Stimulated activated CD8-positive, alpha-beta memory T cell treated with anti-CD3 and anti-CD28 coated beads, Interleukin-12 subunit alpha, Interleukin-12 subunit beta, amount 100 ng/mL, for 1 hour (primary cell): ENCODE results near the gene C2orf69.
"Not testable (repeated sequence)": the region's sequence is repeated elsewhere in the genome, so short reads cannot be mapped to it uniquely, and the experiment has no call there.

Source experiments
- DNase-seq: peaks from one replicate; pipeline ENCODE4 v3.0.0-alpha.2; 2020; ENCODE audit warnings: low read depth

C2orf69 gene, protein sequence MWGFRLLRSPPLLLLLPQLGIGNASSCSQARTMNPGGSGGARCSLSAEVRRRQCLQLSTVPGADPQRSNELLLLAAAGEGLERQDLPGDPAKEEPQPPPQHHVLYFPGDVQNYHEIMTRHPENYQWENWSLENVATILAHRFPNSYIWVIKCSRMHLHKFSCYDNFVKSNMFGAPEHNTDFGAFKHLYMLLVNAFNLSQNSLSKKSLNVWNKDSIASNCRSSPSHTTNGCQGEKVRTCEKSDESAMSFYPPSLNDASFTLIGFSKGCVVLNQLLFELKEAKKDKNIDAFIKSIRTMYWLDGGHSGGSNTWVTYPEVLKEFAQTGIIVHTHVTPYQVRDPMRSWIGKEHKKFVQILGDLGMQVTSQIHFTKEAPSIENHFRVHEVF

GRCh38 chr2:199911052-199911876 is at the start of gene C2orf69:
TSS of gene C2orf69 (plus strand) at chr2:199911293. CDS start at chr2:199911439, 146 bp downstream.
- peak; percentile 85 for DNase-seq

DNA sequence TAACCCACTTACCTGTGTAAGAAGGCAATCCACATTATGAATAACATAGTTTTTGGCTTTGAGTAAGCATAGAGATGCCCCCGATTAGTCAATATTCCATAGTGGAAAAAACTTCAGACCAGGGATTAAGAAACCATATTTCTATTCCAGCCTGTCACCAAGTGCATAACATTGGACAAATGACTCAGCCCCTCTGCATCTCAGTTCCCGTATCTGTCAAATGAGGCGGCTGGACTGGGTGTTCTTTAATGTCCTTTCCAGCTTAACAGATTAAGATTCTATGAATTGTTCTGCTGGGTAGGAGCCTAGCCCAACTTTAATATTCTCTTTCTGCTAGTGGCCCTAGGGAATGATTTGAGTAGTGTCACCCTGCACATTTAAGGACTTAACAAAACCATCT is 48.3 kb upstream of the C2orf69 start:
- no peak for DNase-seq

GRCh38 chr2:199865905-199866304 is 45.2 kb upstream of the C2orf69 start:
- DNase-seq: no peak

GRCh38 chr2:199868431-199869226 is 42.5 kb upstream of the C2orf69 start:
- DNase-seq: no peak

- DNase-seq: no peak
Observed at GRCh38 chr2:199869227-199869541, 41.9 kb upstream of the C2orf69 start.

GRCh38 chr2:199869653-199870052 is 41.4 kb upstream of the C2orf69 start:
- DNase-seq: no peak

- no peak for DNase-seq
Observed at GRCh38 chr2:199870581-199870980, 40.5 kb upstream of the C2orf69 start.

DNA sequence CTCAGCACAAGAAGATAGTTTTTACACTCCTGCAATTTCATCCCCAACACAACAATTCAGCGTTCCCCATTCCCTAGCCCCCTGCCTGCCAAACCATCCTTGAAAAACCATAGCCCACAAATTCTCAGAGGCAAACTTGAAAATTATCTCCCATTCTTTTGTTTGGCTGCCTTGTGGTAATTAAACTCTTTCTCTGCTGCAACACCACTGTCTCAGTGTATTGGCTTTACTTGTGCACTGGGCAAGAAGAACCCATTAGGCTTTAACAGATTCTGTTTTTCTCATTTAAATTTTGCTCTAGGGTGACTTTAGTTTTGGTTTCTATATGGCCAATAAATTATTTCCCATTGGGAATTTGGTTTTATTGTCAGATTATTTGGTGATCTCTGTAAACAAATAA is 36.9 kb upstream of the C2orf69 start:
- DNase-seq: no peak

DNA sequence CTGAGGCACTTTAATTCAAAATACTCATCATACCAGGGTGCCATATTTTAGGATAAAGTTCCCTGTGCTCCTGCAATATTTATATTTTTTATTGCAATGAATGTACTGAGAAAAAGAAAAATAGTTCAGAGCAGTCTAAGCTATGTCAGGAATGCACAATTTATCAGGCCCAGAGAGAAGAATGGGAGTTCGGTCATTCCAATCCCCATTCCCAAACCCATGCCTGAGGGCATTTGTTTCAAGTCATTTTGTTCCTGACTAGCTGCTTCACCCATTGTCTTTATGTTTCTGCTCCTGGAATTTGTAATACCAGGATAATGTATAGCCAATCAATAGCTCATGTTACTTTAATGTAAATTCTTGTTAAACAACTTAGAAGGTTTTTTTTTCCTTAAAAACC is 35.7 kb upstream of the C2orf69 start:
- DNase-seq: no peak

DNA sequence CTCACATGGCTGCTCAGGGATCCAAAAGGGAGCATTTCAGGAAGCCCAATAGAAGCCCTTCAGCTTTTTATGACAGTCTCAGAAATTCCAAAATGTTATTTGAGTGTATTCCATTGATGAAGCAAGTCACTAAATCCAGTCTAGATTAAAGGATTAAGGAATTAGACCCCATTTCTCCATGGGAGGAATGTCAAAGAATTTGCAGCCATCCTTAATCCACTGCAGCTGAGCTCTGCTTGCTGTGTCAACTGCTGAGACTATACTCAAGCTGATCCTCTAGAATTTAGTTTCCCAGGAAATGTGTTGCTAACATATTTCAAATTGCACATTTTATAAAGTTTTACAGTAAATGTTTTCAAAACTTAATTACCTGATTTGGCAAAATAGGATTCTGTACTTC is 28.4 kb upstream of the C2orf69 start:
- DNase-seq: no peak

DNA sequence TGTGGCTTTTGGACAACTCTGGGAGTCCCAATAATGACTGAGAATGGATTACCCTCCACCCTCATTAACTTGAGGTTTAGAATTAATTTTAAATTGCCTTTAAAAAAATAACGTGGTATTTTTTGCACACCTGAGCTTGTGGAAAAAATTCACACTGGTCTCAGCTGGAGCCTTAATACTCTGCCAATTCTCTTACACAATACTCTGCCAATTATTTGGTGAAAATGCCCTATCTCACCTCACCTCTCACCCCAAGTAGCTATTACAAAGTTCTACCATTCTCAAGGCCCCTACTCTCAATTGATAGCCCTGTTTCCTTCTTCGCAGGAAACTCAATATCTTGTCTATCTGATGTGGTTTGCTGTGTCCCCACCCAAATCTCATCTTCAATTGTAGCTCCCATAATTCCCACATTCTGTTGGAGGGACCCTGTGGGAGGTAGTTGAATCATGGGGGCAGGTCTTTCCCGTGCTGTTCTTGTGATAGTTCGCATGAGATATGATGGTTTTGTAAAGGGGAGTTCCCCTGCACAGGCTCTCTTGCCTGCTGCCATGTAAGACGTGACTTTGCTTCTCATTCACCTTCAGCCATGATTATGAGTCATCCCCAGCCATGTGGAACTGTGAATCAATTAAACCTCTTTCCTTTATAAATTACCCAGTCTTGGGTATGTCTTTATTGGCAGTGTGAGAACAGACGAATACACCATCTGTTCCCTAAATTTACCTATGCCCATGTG is 27.4 kb upstream of the C2orf69 start:
- DNase-seq: no peak

DNA sequence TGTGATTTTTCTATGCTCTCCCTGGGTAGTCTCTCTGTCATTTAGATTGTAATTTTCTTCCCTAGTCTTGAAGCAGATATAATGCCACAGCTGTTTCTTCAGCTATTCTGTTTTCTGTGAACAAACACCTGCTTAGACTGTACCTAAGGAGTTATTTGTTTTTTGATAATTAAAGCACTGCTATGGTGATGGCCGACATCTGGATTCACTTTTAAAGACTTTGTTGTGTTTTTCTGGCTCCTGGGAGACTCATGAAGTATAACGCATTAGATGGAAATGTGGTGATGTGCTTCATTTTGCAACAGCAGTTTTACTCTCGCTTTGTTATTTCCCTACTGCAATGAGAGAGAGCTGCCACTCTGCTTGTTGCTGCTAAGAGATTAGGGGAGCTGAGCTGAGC is 15.7 kb upstream of the C2orf69 start:
- DNase-seq: no peak

DNA sequence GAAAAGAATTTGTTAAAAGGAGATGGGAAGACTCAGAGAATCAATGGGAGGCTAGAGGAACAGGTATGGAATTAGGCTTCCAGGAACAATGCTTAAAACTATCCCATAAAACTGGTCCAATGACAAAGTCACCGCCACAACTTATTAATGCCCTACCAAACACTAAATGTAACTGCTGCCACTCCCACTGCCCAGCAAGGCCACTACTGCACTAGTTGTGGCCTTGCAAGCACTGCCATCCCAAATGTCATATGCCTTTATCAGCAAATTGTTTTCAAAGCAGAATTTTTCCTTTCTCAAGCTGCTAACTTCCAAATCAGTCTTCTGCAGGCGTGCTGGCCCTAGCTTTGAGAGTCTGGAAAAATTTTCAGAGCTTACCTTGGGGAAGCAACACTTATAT is 14.5 kb upstream of the C2orf69 start:
- DNase-seq: no peak

DNA sequence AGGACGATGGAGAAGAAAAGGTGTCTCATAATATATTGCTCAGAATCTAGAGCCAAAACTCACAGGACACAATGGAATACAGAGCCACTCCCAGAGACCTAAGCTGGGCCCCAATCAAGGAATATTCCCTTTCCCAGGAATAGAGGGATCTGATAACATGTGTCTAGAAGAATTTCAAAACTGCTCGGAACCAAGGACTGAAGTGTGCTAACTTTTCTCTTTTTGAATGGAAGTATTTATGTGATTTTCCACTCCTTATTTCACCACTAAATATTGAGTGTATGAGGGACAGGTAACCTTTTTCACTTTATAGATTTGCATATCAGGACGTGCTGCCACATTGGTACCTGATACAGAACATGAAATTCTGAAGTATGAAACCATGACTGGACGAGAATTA is 9.2 kb upstream of the C2orf69 start:
- no peak for DNase-seq

GRCh38 chr2:199902486-199903110 is 8.5 kb upstream of the C2orf69 start:
- DNase-seq: no peak

- DNase-seq: no peak
Observed at GRCh38 chr2:199903111-199903510, 8.0 kb upstream of the C2orf69 start.

DNA sequence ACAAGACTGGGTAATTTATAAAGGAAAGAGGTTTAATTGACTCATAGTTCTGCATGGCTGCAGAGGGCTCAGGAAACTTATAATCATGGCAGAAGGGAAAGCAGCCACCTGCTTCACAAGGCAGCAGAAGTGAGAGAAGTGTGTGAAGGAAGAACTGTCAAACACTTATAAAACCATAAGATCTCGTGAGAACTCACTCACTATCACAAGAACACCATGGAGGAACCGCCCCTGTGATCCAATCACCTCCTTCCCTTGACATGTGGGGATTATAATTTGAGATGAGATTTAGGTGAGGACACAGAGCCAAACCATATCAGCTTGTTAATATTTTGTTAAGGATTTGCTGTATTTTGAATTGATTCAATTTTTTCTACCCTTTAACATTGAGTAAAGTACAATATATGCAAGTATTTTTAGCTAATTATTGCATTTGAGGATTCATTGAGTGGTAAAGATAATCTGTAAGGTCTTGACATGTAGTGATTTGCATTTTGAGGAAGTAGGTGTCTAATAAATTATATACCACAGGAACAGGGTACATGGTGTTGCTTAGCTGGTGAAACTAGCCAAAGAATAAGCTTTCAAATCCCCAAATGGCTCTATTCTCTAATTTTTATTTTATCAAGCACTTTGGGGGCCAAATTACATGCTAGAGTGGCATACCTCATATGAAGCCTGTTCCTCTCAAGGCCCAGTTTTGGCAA is 3.9 kb upstream of the C2orf69 start:
- DNase-seq: no peak

DNA sequence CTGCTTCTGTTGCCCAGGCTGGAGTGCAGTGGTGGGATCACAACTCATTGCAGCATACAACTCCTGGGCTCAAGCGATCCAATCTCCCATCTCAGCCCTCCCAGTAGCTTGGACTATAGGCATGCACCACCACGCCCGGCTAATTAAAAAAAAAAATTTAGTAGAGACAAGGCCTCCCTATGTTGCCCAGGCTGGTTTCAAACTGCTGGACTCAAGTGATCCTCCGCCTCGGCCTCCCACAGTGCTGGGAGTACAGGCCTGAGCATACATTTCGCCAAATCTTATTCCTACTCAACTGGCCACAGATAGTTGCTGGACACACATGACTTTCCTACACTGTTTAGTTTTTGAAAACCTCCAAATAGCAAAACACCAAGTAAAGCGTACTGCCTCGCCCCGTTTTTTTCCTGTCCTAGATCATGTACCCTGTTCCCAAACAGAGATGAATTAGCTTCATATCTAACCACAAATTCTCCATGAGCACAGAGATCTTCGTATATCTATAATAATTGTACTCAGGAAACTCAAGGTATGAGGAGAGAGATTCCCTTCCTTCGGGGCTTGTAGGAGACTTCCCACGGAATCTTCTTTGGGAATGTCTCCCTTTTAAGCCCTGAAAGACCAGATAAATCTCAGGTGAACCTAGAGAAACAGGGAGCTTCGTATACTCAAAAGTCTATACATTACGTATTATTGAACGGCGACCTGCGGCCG is 598 bp upstream of the C2orf69 start:
- no peak for DNase-seq

- DNase-seq: no peak
Observed at GRCh38 chr2:199911877-199912161, 726 bp downstream of the C2orf69 start.

DNA sequence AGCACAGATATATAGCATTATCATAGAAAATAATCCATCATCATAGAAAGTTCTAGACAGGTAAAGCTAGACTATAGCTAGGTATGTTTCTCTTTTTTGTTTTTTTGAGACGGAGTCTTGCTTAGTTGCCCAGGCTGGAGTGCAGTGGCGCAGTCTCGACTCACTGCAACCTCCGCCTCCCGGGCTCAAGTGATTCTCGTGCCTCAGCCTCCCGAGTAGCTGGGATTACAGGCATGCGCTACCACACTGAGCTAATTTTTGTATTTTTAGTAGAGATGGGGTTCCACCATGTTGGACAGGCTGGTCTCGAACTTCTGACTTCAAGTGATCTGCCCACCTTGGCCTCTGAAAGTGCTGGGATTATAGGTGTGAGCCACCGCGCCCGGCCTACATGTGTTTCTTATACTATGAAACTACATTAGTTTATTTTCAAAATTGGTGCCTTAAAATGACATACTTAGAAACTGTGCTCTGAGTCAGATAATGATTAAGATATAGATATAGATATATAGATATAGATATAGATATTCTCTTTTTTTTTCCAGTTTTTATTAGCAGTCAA is 1.5 kb downstream of the C2orf69 start:
- DNase-seq: not testable (repeated sequence)
